Nephron (organoid): Measurements from ENCODE around the gene TMSB10.
A peak's percentile ranks its signal among the peaks of the same experiment; 100 is the strongest.

ENCODE experiments used
- H3K27ac Mint-ChIP-seq, 3 experiments: 2 replicates each; pipeline ENCODE4 v1.8.0; 2020; ENCODE audit warnings: mixed read lengths in 3 of 3, mild to moderate bottlenecking in 2 of 3, moderate library complexity in 1 of 3
- H3K27me3 Mint-ChIP-seq: 2 replicates; pipeline ENCODE4 v1.8.0; 2021; ENCODE audit warnings: low read depth, mild to moderate bottlenecking, moderate library complexity, mixed read lengths
- H3K36me3 Mint-ChIP-seq: 2 replicates; pipeline ENCODE4 v1.8.0; 2020; ENCODE audit warnings: low read depth, mixed read lengths
- H3K4me1 Mint-ChIP-seq: 2 replicates; pipeline ENCODE4 v1.8.0; 2020; ENCODE audit warnings: mixed read lengths
- H3K4me3 Mint-ChIP-seq, 3 experiments: 2 replicates each; pipeline ENCODE4 v1.8.0; 2020; ENCODE audit warnings: mild to moderate bottlenecking in 3 of 3, mixed read lengths in 3 of 3, moderate library complexity in 2 of 3
- H3K9me3 Mint-ChIP-seq: 2 replicates; pipeline ENCODE4 v1.8.0; 2020; ENCODE audit warnings: mixed read lengths
- TF ChIP-seq, protein P1 (sequence below), 3 experiments: fragments of 200-600 bp; sonication (generic); IDR thresholded peaks; one replicate each; pipeline ENCODE4 v1.5.0; 2021; ENCODE audit warnings: antibody characterized with exemption in 3 of 3; ENCODE audit not compliant: unreplicated experiment in 3 of 3

TMSB10 gene

DNA sequence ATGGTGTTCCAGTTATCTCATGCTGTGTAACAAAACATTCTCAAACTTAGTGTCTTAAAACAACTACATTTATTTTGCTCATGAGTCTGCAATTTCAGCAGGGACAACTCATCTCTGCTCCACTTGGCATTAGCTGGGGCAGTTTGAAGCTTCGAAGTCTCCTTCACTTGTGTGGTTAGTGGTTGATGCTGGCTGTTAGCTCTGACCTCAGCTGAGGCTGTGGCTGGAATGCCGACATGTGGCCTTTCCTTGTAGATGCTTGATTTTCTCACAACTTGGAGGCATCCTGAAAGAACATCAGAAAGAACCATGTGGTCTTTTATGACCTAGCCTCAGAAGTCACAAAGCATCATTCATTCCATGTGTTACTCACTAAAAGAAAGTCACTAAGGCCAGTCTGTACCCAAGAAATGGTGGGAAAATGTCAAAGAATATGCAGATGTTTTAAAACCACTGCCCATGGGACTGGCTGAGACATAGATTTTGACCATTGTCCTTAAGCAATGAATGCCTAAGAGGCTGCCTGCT lies 3.8 kb upstream of the TMSB10 start:
- peaks cover 37% of the 10 kb centered on the region for H3K4me1 Mint-ChIP-seq
- peaks cover 4% of the 10 kb centered on the region for H3K36me3 Mint-ChIP-seq
- H3K27me3 Mint-ChIP-seq = peaks cover 10% of the 10 kb centered on the region
- TF ChIP-seq, protein P1, sequence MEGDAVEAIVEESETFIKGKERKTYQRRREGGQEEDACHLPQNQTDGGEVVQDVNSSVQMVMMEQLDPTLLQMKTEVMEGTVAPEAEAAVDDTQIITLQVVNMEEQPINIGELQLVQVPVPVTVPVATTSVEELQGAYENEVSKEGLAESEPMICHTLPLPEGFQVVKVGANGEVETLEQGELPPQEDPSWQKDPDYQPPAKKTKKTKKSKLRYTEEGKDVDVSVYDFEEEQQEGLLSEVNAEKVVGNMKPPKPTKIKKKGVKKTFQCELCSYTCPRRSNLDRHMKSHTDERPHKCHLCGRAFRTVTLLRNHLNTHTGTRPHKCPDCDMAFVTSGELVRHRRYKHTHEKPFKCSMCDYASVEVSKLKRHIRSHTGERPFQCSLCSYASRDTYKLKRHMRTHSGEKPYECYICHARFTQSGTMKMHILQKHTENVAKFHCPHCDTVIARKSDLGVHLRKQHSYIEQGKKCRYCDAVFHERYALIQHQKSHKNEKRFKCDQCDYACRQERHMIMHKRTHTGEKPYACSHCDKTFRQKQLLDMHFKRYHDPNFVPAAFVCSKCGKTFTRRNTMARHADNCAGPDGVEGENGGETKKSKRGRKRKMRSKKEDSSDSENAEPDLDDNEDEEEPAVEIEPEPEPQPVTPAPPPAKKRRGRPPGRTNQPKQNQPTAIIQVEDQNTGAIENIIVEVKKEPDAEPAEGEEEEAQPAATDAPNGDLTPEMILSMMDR (IDR thresholded peaks at IDR 0.05; ENCODE audit: unreplicated experiment in 3 of 3) = no peak
- H3K27ac Mint-ChIP-seq = no peak overlapping the region
- H3K9me3 Mint-ChIP-seq = no peaks in the 10 kb centered on the region
- H3K4me3 Mint-ChIP-seq = no peak overlapping the region

DNA sequence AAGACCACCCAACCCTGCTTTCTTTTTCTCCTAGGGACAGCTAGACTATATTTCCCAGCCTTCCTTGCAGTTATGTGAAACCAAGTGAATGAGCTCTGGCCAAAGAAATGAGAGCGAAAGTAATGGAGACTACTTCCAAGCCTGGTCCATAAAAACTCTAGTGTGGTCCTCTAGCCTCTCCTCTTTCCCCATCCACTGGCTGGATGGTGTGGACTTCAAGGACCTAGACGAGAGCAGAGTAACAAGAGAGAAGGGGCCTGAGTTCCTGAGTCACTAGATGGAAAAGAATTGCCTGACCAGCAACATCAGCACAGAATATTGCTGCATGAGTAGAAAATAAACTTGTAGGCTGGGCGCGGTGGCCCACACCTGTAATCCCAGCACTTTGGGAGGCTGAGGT lies 2.9 kb upstream of the TMSB10 start:
- Mint-ChIP-seq H3K36me3 (peaks cover 13% of the 10 kb centered on the region), H3K27me3 (peaks cover 10% of the 10 kb centered on the region), H3K27ac (peak overlapping the region in 2 of 3 experiments; percentile 28 to 44), H3K4me1 (peaks cover 41% of the 10 kb centered on the region), H3K9me3 (no peaks in the 10 kb centered on the region), H3K4me3 (peak overlapping the region in 2 of 3 experiments; percentile 48 to 56)
- TF ChIP-seq, protein P1 (IDR thresholded peaks at IDR 0.05; ENCODE audit: unreplicated experiment in 3 of 3) = no peak

DNA sequence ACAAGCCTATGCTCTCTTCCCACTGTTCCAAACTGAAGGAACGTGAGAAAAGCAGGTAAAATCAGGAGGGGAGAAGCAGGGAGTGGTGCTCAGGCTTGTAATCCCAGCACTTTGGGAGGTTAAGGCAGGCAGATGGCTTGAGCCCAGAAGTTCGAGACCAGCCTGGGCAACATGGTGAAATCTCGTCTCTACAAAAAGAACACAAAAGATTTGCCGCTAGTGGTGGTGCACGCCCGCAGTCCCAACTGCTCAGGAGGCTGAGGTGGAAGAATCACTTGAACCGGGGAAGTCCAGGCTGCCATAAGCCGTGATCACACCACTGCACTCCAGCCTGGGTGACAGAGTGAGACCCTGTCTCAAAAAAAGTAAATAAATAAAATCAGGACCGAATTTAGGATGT lies 1.3 kb upstream of the TMSB10 start:
- Mint-ChIP-seq H3K4me3 (peak overlapping the region; percentile 91 to 99 (median 95)), H3K4me1 (peaks cover 34% of the 10 kb centered on the region), H3K27me3 (peaks cover 10% of the 10 kb centered on the region), H3K27ac (peak overlapping the region; percentile 91 to 100 (median 96)), H3K9me3 (no peaks in the 10 kb centered on the region), H3K36me3 (peaks cover 26% of the 10 kb centered on the region)
- TF ChIP-seq, protein P1 (IDR thresholded peaks at IDR 0.05; ENCODE audit: unreplicated experiment in 3 of 3) = no peak

DNA sequence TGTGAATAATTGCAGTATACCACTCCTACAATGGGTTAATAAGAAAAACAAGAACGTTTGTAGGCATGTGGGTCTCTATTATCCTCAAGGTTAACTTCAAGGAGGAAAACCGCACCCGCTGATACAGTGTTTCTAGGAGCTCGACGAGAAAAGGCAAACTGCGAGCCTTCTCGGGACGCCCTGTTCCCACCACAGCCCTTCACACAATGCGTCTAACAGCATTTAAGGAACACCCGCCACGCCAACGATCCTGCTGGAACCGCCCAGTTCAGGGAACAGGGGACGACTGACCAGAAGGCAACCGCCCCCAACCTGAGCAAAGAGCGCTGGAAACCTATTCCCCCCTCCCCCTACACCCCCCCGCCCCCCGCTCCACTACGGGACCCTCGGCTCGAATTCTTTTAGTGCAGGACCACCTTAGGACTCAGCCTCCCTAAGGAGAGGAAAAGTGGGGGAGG lies 710 bp upstream of the TMSB10 start:
- TF ChIP-seq, protein P1 (IDR thresholded peaks at IDR 0.05; ENCODE audit: unreplicated experiment in 3 of 3) = no peak
- H3K27ac Mint-ChIP-seq = peak overlapping the region; percentile 91 to 100 (median 96)
- H3K36me3 Mint-ChIP-seq = peaks cover 32% of the 10 kb centered on the region
- no peaks in the 10 kb centered on the region for H3K9me3 Mint-ChIP-seq
- peak overlapping the region; percentile 91 to 99 (median 95) for H3K4me3 Mint-ChIP-seq
- H3K4me1 Mint-ChIP-seq = peaks cover 28% of the 10 kb centered on the region
- peaks cover 10% of the 10 kb centered on the region for H3K27me3 Mint-ChIP-seq

DNA sequence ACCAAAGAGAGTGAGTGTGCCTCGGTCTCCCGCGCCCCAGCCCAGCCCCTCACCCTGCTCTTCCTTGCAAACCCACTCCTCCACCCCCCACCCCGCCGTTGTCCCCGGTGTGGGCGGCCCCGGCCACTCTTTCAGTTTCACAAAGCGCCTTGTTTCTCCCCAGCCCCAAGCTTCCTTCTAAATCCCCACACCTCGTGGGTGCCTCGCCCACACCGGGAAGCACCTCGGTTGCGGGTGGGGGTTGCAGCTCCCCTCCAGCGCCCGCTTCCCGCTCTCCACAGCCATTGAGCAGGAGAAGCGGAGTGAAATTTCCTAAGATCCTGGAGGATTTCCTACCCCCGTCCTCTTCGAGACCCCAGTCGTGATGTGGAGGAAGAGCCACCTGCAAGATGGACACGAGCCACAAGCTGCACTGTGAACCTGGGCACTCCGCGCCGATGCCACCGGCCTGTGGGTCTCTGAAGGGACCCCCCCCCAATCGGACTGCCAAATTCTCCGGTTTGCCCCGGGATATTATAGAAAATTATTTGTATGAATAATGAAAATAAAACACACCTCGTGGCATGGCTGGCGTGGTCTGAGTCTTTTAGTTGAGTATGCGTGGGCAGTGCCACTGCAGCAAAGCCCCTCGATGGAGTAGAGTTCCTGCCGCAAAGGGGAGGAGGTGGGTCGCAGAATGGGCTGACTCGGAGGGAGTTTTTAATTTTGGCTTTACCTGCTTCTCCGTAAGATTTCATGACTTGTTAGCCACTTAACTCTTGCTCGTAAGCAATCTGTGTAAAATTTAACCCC lies 848 bp downstream of the TMSB10 start:
- H3K9me3 Mint-ChIP-seq = no peaks in the 10 kb centered on the region
- H3K4me1 Mint-ChIP-seq = peaks cover 18% of the 10 kb centered on the region
- H3K4me3 Mint-ChIP-seq = peak overlapping the region; percentile 90 to 95 (median 93)
- TF ChIP-seq, protein P1 (IDR thresholded peaks at IDR 0.05; ENCODE audit: unreplicated experiment in 3 of 3) = no peak
- H3K27me3 Mint-ChIP-seq = peaks cover 10% of the 10 kb centered on the region
- H3K36me3 Mint-ChIP-seq = peaks cover 38% of the 10 kb centered on the region
- peak overlapping the region; percentile 86 to 96 (median 91) for H3K27ac Mint-ChIP-seq
